Stimulated activated CD8-positive, alpha-beta memory T cell treated with anti-CD3 and anti-CD28 coated beads, Interleukin-2, amount 100 ng/mL, for 48 hours (primary cell): Measurements from ENCODE around the gene AMDHD2.

ENCODE experiments used
- DNase-seq, 2 donors: peaks; one replicate each; pipeline ENCODE4 v3.0.0-alpha.2; 2020; ENCODE audit warnings: low read depth in 2 of 2

Gene AMDHD2

GRCh38 chr16:2498531-2499253 is 21.5 kb upstream of the AMDHD2 start:
- DNase-seq: no peak

- no peak for DNase-seq
These were observed 20.7 kb upstream of the AMDHD2 start for GRCh38 chr16:2499454-2499853.

- DNase-seq: no peak
These were observed 20.2 kb upstream of the AMDHD2 start for GRCh38 chr16:2499890-2500429.

- no peak for DNase-seq
These were observed 19.7 kb upstream of the AMDHD2 start for GRCh38 chr16:2500430-2500917.

GRCh38 chr16:2500918-2501750 is 19.0 kb upstream of the AMDHD2 start:
- peak; percentile 66 to 77 for DNase-seq

- no peak for DNase-seq
These were observed 17.9 kb upstream of the AMDHD2 start for GRCh38 chr16:2501946-2502895.

- DNase-seq: no peak
These were observed 14.5 kb upstream of the AMDHD2 start for GRCh38 chr16:2505695-2506094.

GRCh38 chr16:2507052-2507659 is 13.0 kb upstream of the AMDHD2 start:
- DNase-seq: no peak

- no peak for DNase-seq
These were observed 12.5 kb upstream of the AMDHD2 start for GRCh38 chr16:2507665-2508064.

- no peak for DNase-seq
These were observed 11.3 kb upstream of the AMDHD2 start for GRCh38 chr16:2508722-2509400.

GRCh38 chr16:2511128-2511800 is 8.9 kb upstream of the AMDHD2 start:
- DNase-seq: no peak

GRCh38 chr16:2511996-2512734 is 8.0 kb upstream of the AMDHD2 start:
- DNase-seq: no peak

- DNase-seq: no peak
These were observed 7.3 kb upstream of the AMDHD2 start for GRCh38 chr16:2512735-2513404.

- peak; percentile 84 for DNase-seq
These were observed 6.5 kb upstream of the AMDHD2 start, which contains the start of gene ATP6V0C for GRCh38 chr16:2513405-2514332. ATP6V0C (plus strand) TSS chr16:2513952; CDS start chr16:2514104, 152 bp downstream.

GRCh38 chr16:2514333-2515179 is 5.6 kb upstream of the AMDHD2 start:
- DNase-seq: peak in 1 of 2 donors; percentile 24

GRCh38 chr16:2515180-2515851 is 4.9 kb upstream of the AMDHD2 start:
- DNase-seq: no peak
